ENCODE data around the gene PPP1R8.

- TF ChIP-seq MYC (IDR thresholded peaks at IDR 0.05; ENCODE audit: insufficient read depth, insufficient read length, insufficient replicate concordance, low read length, severe bottlenecking): no peak
- TF ChIP-seq POLR2AphosphoS5 (IDR thresholded peaks at IDR 0.05; ENCODE audit: low read length): no peak
- TF ChIP-seq CTCF (IDR thresholded peaks at IDR 0.05 in 2 of 3, conservative IDR thresholded peaks at IDR 0.05 in 1 of 3; ENCODE audit: control insufficient read depth in 2 of 3, extremely low read depth in 1 of 3, insufficient read depth in 1 of 3, low read depth in 3 of 3, low read length in 3 of 3): no peak
- no peak for TF ChIP-seq NFYB (IDR thresholded peaks at IDR 0.05; ENCODE audit: insufficient read depth, low read depth, low read length)
- TF ChIP-seq EP300 (IDR thresholded peaks at IDR 0.05; ENCODE audit: borderline replicate concordance in 1 of 2, control insufficient read depth in 1 of 2, low read depth in 2 of 2, low read length in 2 of 2): no peak
- TF ChIP-seq USF2 (IDR thresholded peaks at IDR 0.05; ENCODE audit: borderline replicate concordance, low read depth, low read length): no peak
- no peak for TF ChIP-seq EZH2 (IDR thresholded peaks at IDR 0.05; ENCODE audit: borderline replicate concordance, control insufficient read depth, low read depth, low read length)
- no peak for TF ChIP-seq POLR2A (IDR thresholded peaks at IDR 0.05; ENCODE audit: low read depth, low read length)
- TF ChIP-seq SP1 (IDR thresholded peaks at IDR 0.05; ENCODE audit: low read depth, low read length): no peak
- TF ChIP-seq ZNF274 (IDR thresholded peaks at IDR 0.05; ENCODE audit: insufficient read depth, insufficient read length): no peak
- no peak for TF ChIP-seq TBL1XR1 (IDR thresholded peaks at IDR 0.05; ENCODE audit: low read depth, low read length)
- TF ChIP-seq NR2C2 (IDR thresholded peaks at IDR 0.05; ENCODE audit: borderline replicate concordance, control insufficient read depth, insufficient read length, low read depth): no peak
These were observed 19.4 kb downstream of the PPP1R8 start for GRCh38 chr1:27849951-27850350.
